ENCODE results near the gene A2ML1.

A2ML1 gene

DNA sequence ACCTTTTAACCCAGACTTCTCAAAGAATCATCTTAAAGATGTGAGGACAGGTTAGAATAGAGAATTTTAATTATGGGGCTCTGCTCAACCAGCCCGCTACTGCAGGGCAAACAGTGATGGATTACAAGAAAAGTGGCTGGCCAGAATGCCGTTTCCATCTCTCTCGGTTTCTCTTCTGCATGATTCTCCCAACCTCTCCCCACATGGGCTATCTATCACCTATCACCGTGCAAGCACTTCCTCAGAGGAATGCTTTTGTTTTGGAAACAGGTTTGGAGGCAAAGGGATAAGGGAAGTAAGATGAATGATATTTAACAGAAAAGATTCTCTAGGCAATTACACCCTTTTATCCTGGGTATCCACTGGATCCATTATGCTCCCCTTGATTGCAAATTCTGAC is 54.5 kb downstream of the A2ML1 start:
- Histone ChIP-seq H4K20me1 (ENCODE audit: insufficient read depth, low read length) (no peaks in the 10 kb centered on the region), H3K27ac (ENCODE audit: low read length) (no peak overlapping the region), H2AFZ (ENCODE audit: low read depth, low read length) (no peak overlapping the region), H3K4me1 (ENCODE audit: low read length) (peaks cover 18% of the 10 kb centered on the region), H3K36me3 (replicated peaks; ENCODE audit: low read depth, low read length) (no peaks in the 10 kb centered on the region), H3K4me2 (ENCODE audit: low read length) (no peak overlapping the region), H3K9ac (ENCODE audit: low read length) (no peak overlapping the region), H3K79me2 (ENCODE audit: low read length) (no peaks in the 10 kb centered on the region), H3K4me3 (ENCODE audit: low read length) (no peak overlapping the region), H3K9me3 (ENCODE audit: insufficient read depth, low read length) (no peaks in the 10 kb centered on the region), H3K27me3 (ENCODE audit: low read depth, low read length) (no peaks in the 10 kb centered on the region)
- TF ChIP-seq, protein P1, sequence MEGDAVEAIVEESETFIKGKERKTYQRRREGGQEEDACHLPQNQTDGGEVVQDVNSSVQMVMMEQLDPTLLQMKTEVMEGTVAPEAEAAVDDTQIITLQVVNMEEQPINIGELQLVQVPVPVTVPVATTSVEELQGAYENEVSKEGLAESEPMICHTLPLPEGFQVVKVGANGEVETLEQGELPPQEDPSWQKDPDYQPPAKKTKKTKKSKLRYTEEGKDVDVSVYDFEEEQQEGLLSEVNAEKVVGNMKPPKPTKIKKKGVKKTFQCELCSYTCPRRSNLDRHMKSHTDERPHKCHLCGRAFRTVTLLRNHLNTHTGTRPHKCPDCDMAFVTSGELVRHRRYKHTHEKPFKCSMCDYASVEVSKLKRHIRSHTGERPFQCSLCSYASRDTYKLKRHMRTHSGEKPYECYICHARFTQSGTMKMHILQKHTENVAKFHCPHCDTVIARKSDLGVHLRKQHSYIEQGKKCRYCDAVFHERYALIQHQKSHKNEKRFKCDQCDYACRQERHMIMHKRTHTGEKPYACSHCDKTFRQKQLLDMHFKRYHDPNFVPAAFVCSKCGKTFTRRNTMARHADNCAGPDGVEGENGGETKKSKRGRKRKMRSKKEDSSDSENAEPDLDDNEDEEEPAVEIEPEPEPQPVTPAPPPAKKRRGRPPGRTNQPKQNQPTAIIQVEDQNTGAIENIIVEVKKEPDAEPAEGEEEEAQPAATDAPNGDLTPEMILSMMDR (IDR thresholded peaks at IDR 0.05; ENCODE audit: low read depth, low read length) = no peak
- no peak for TF ChIP-seq EZH2phosphoT487 (IDR thresholded peaks at IDR 0.05; ENCODE audit: low read depth)

DNA sequence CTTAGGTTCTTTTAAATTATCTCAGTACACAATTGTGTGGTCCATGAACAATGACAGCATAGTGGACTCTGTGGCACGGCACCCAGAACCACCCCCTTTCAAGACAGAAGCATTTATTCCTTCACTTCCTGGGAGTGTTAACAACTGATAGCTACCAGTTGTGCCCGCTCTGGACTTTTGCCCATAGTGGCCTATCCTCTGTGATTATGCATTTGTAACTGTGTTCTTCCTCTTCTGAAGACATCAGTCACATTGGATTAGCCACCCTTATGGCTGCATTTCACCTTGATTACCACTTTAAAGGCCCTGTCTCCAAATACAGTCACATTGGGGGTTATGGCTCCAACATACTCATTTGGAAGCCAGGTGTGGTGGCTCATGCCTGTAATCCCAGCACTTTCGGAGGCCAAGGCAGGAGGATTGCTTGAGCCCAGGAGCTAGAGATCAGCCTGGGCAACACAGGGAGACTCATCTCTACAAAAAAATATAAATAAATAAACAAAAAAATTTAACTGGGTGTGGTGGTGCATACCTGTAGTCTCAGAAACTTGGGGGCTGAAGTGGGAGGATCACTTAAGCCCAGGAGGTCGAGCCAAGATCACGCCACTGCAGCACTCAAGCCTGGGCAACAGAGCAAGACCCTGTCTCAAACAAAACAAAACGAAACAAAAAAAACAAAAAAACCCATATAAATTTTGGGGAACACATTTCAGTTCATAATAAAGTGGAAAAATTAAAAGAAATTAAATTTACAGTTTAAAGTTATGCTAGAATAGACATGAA is 64.3 kb downstream of the A2ML1 start:
- TF ChIP-seq, protein P1 (IDR thresholded peaks at IDR 0.05; ENCODE audit: low read depth, low read length) = no peak
- TF ChIP-seq EZH2phosphoT487 (IDR thresholded peaks at IDR 0.05; ENCODE audit: low read depth) = no peak
- H3K27ac ChIP-seq (ENCODE audit: low read length) = no peak overlapping the region
- H3K9me3 ChIP-seq (ENCODE audit: insufficient read depth, low read length) = no peaks in the 10 kb centered on the region
- no peak overlapping the region for H2AFZ ChIP-seq (ENCODE audit: low read depth, low read length)
- H4K20me1 ChIP-seq (ENCODE audit: insufficient read depth, low read length) = no peaks in the 10 kb centered on the region
- no peaks in the 10 kb centered on the region; the same call in 1 of the 2 replicates for H3K4me1 ChIP-seq (ENCODE audit: low read length)
- H3K36me3 ChIP-seq (replicated peaks; ENCODE audit: low read depth, low read length) = no peaks in the 10 kb centered on the region
- H3K79me2 ChIP-seq (ENCODE audit: low read length) = no peaks in the 10 kb centered on the region
- H3K4me3 ChIP-seq (ENCODE audit: low read length) = no peak overlapping the region
- no peak overlapping the region for H3K9ac ChIP-seq (ENCODE audit: low read length)
- no peak overlapping the region for H3K4me2 ChIP-seq (ENCODE audit: low read length)
- no peaks in the 10 kb centered on the region for H3K27me3 ChIP-seq (ENCODE audit: low read depth, low read length)

DNA sequence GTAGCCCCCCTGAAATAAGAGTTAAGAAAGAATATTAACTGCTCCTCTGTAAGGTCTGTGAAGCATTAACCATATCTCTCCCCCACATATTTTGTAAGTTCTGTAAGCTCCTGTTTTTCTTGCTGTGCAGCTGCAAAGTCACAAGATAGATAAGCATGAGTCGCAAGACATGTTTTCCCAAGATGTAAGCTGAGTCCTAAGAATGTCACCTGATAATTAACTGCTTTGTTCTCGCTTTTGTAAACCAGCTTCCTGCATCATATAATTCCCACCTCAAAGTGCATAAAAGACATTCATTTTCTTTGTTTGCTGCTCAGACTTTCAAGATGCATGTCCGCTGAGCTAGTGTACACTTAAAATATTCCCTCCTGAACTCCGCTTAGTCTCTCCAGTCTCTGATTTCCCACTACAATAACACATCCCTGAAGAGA is 64.9 kb downstream of the A2ML1 start:
- no peaks in the 10 kb centered on the region for H3K36me3 ChIP-seq (replicated peaks; ENCODE audit: low read depth, low read length)
- no peaks in the 10 kb centered on the region for H3K27me3 ChIP-seq (ENCODE audit: low read depth, low read length)
- no peak overlapping the region for H3K4me2 ChIP-seq (ENCODE audit: low read length)
- H2AFZ ChIP-seq (ENCODE audit: low read depth, low read length) = no peak overlapping the region
- H3K9me3 ChIP-seq (ENCODE audit: insufficient read depth, low read length) = no peaks in the 10 kb centered on the region
- H3K9ac ChIP-seq (ENCODE audit: low read length) = no peak overlapping the region
- H3K4me3 ChIP-seq (ENCODE audit: low read length) = no peak overlapping the region
- no peaks in the 10 kb centered on the region for H3K79me2 ChIP-seq (ENCODE audit: low read length)
- no peaks in the 10 kb centered on the region; the same call in 1 of the 2 replicates for H3K4me1 ChIP-seq (ENCODE audit: low read length)
- TF ChIP-seq, protein P1 (IDR thresholded peaks at IDR 0.05; ENCODE audit: low read depth, low read length) = no peak
- no peak for TF ChIP-seq EZH2phosphoT487 (IDR thresholded peaks at IDR 0.05; ENCODE audit: low read depth)
- H4K20me1 ChIP-seq (ENCODE audit: insufficient read depth, low read length) = no peaks in the 10 kb centered on the region
- no peak overlapping the region for H3K27ac ChIP-seq (ENCODE audit: low read length)

DNA sequence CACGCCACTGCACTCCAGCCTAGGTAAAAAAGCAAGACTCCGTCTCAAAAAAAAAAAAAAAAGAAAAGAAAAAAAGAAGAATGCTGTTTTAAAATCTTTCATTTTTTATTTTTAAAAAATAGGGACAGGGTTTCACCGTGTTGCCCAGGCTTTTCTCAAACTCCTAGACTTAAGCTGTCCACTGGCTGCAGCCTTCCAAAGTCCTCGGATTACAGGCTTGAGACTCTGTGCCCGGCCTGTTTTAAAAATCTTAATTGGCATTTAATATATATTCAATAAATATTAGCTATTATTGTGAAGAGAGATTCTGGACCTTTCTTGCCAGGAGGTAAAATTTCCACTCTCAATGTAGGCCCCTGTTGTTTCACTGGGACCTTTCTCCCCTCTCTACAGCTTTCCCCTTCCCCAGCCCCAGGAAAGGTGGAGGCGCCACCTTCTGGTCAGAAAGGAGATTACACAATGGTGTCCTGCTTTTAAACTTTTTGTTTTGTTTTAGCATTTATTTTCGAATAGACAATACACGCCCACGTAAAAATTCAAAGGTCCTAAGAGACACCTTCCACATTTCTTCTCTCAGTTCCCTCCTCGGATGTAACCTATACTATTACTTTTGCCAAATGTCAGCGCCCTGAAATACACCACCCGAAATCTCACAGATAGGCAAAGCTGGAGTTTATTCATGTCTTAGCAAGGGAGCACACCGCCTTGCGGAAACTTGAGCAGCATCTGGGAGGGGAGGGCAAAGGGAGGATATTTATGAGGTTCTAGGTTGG is 68.1 kb downstream of the A2ML1 start:
- H3K9ac ChIP-seq (ENCODE audit: low read length) = peak overlapping the region; percentile 72
- H3K4me2 ChIP-seq (ENCODE audit: low read length) = peak overlapping the region; percentile 82
- no peaks in the 10 kb centered on the region for H3K79me2 ChIP-seq (ENCODE audit: low read length)
- H3K27me3 ChIP-seq (ENCODE audit: low read depth, low read length) = 0 out of 2 replicates have a peak, but pooled peaks cover 6% of the 10 kb centered on the region
- no peaks in the 10 kb centered on the region for H3K9me3 ChIP-seq (ENCODE audit: insufficient read depth, low read length)
- no peaks in the 10 kb centered on the region for H3K36me3 ChIP-seq (replicated peaks; ENCODE audit: low read depth, low read length)
- no peaks in the 10 kb centered on the region for H4K20me1 ChIP-seq (ENCODE audit: insufficient read depth, low read length)
- H3K4me1 ChIP-seq (ENCODE audit: low read length) = no peaks in the 10 kb centered on the region; the same call in 1 of the 2 replicates
- TF ChIP-seq, protein P1 (IDR thresholded peaks at IDR 0.05; ENCODE audit: low read depth, low read length) = peak; percentile 93
- TF ChIP-seq EZH2phosphoT487 (IDR thresholded peaks at IDR 0.05; ENCODE audit: low read depth) = no peak
- peak overlapping the region; percentile 99 for H2AFZ ChIP-seq (ENCODE audit: low read depth, low read length)
- peak overlapping the region; percentile 91 for H3K4me3 ChIP-seq (ENCODE audit: low read length)
- no peak overlapping the region for H3K27ac ChIP-seq (ENCODE audit: low read length)
